Measurements from ENCODE around the gene ADCYAP1R1.

Gene ADCYAP1R1

DNA sequence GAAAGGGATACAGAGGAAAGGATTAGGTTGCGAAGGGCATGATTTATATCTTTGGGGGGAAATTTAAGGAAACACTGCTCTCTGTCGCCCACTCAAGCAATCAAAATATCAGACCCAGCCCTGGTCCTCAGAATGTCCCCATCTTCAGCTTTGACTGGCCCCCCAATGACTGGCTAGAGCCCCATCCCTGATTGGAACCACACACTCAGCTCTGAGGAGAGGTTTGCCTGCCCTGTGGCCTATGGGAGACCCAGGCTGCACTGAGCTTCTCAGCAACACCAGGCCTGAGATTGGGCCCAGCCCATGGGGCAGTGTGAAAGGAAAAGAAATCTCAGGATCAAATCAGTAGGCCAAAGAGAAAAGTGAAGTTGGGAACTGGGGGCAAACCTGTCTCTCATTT is 69.5 kb downstream of the ADCYAP1R1 start:
- POLR2A ChIA-PET: interaction anchor here (1.0 kb wide), 1 partner anchor 136 kb away, joined by 3 read pairs; no protein-coding TSS in a partner anchor

DNA sequence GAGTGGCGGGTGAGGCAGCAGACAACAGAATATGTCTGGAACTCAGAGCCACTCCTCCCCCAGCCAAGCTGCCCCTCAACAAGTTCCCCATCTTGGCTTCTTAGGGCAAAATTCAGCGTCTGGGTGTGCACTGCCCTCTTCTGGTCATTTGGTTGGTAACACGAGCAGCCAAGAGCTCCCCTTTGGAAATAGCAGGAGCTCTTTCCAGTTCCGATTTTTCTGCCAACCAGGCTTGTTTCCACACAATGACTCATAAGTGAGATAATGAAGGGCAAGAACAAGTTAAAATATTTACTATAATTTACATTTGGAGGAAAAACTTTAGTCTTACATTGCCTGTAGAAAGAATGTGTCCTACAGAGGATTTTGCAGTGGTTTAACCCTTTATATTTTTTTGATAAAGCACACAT is 70.5 kb downstream of the ADCYAP1R1 start:
- peak; percentile 70 for DNase-seq (ENCODE audit: extremely low spot score)
- ChIA-PET POLR2A (interaction anchor here (1.1 kb wide), 1 partner anchor 139 kb away, joined by 7 read pairs; no protein-coding TSS in a partner anchor), CTCF (interaction anchor here (0.6 to 3.4 kb wide), 30 partner anchors 8 to 359 kb away, joined by 3 to 137 read pairs (median 4); no protein-coding TSS in a partner anchor)
- TF ChIP-seq ZNF384 (IDR thresholded peaks at IDR 0.05): no peak
- no peak for TF ChIP-seq FOXK2 (IDR thresholded peaks at IDR 0.05)
- TF ChIP-seq FOXM1 (IDR thresholded peaks at IDR 0.05; ENCODE audit: borderline replicate concordance): no peak
- no peak for TF ChIP-seq ARNT (IDR thresholded peaks at IDR 0.05)
- no peak for TF ChIP-seq BHLHE40 (IDR thresholded peaks at IDR 0.05; ENCODE audit: borderline replicate concordance)
- TF ChIP-seq HDGF (IDR thresholded peaks at IDR 0.05; ENCODE audit: borderline replicate concordance): no peak
- TF ChIP-seq SP1 (IDR thresholded peaks at IDR 0.05): no peak
- TF ChIP-seq ELF4 (IDR thresholded peaks at IDR 0.05): no peak
- no peak for TF ChIP-seq NFRKB (IDR thresholded peaks at IDR 0.05)
- TF ChIP-seq TARDBP (IDR thresholded peaks at IDR 0.05): no peak
- TF ChIP-seq FOXA1 (IDR thresholded peaks at IDR 0.05): no peak
- no peak for TF ChIP-seq SUZ12 (IDR thresholded peaks at IDR 0.05)
- no peak for TF ChIP-seq LEF1 (IDR thresholded peaks at IDR 0.05; ENCODE audit: borderline replicate concordance)
- no peak for TF ChIP-seq CTBP1 (IDR thresholded peaks at IDR 0.05; ENCODE audit: borderline replicate concordance)
- TF ChIP-seq, protein P1, sequence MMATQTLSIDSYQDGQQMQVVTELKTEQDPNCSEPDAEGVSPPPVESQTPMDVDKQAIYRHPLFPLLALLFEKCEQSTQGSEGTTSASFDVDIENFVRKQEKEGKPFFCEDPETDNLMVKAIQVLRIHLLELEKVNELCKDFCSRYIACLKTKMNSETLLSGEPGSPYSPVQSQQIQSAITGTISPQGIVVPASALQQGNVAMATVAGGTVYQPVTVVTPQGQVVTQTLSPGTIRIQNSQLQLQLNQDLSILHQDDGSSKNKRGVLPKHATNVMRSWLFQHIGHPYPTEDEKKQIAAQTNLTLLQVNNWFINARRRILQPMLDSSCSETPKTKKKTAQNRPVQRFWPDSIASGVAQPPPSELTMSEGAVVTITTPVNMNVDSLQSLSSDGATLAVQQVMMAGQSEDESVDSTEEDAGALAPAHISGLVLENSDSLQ (IDR thresholded peaks at IDR 0.05): no peak
- TF ChIP-seq L3MBTL2 (conservative IDR thresholded peaks at IDR 0.05): no peak

More for the DNA sequence above, 69.5 kb downstream of the ADCYAP1R1 start:
- DNase-seq (ENCODE audit: extremely low spot score): no peak
- TF ChIP-seq NFRKB (IDR thresholded peaks at IDR 0.05) (no peak), SUZ12 (IDR thresholded peaks at IDR 0.05) (no peak), LEF1 (IDR thresholded peaks at IDR 0.05; ENCODE audit: borderline replicate concordance) (no peak), TARDBP (IDR thresholded peaks at IDR 0.05) (no peak), FOXK2 (IDR thresholded peaks at IDR 0.05) (no peak), L3MBTL2 (conservative IDR thresholded peaks at IDR 0.05) (no peak), FOXA1 (IDR thresholded peaks at IDR 0.05) (no peak), ARNT (IDR thresholded peaks at IDR 0.05) (no peak), HDGF (IDR thresholded peaks at IDR 0.05; ENCODE audit: borderline replicate concordance) (no peak), FOXM1 (IDR thresholded peaks at IDR 0.05; ENCODE audit: borderline replicate concordance) (no peak), SP1 (IDR thresholded peaks at IDR 0.05) (no peak), BHLHE40 (IDR thresholded peaks at IDR 0.05; ENCODE audit: borderline replicate concordance) (no peak), ELF4 (IDR thresholded peaks at IDR 0.05) (no peak), CTBP1 (IDR thresholded peaks at IDR 0.05; ENCODE audit: borderline replicate concordance) (no peak), ZNF384 (IDR thresholded peaks at IDR 0.05) (no peak)
- TF ChIP-seq, protein P1 (IDR thresholded peaks at IDR 0.05): no peak
- CTCF ChIA-PET: interaction anchor here (0.7 to 3.4 kb wide), 12 partner anchors 12 to 522 kb away, joined by 3 to 137 read pairs (median 7); no protein-coding TSS in a partner anchor

DNA sequence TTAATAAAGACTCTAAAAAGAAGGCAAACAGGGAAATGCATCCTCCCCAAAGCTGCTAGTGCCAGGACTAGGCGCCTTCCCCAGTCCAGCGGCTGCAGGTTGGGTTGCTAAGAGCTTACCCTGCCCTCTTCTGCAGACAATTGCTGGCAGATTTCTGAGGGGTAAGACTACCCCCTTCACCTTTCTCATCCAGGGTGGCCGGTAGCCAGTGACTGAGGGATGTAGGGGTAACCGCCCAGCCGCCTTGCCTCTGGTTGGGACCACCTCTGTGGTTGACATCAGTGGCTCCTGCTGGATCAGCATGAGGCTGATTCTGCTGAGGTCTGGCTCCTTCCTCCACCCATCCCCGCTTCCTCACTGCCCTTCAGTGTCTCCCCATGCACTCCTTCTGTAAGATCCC is 71.2 kb downstream of the ADCYAP1R1 start:
- POLR2A ChIA-PET: interaction anchor here (1.1 kb wide), 1 partner anchor 140 kb away, joined by 7 read pairs; no protein-coding TSS in a partner anchor
- no peak for TF ChIP-seq BHLHE40 (IDR thresholded peaks at IDR 0.05; ENCODE audit: borderline replicate concordance)
- TF ChIP-seq ELF4 (IDR thresholded peaks at IDR 0.05): no peak
- no peak for TF ChIP-seq SP1 (IDR thresholded peaks at IDR 0.05)
- no peak for TF ChIP-seq HDGF (IDR thresholded peaks at IDR 0.05; ENCODE audit: borderline replicate concordance)
- no peak for TF ChIP-seq CTBP1 (IDR thresholded peaks at IDR 0.05; ENCODE audit: borderline replicate concordance)
- TF ChIP-seq ARNT (IDR thresholded peaks at IDR 0.05): no peak
- no peak for TF ChIP-seq LEF1 (IDR thresholded peaks at IDR 0.05; ENCODE audit: borderline replicate concordance)
- no peak for TF ChIP-seq TARDBP (IDR thresholded peaks at IDR 0.05)
- CTCF ChIA-PET: interaction anchor here (0.6 to 3.4 kb wide), 23 partner anchors 10 to 324 kb away, joined by 3 to 137 read pairs (median 4); no protein-coding TSS in a partner anchor

DNA sequence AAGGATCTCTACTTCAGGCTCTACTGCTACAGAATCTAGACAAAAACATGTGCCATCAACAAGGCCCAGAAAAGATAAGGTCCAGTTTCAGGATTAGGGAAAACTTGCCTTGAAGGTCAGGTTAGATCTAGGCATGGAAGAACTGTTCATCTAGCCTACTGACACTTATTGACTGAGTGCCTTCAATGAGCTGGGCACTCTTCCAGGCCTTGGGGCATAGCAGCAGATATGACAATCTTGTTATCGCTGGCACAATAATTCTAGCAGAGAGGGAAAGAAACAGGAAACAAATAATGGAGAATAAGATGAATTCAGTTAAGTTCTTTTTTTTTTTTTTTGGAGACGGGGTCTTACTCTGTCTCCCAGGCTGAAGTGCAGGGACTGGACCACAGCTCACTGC is 71.6 kb downstream of the ADCYAP1R1 start:
- ChIA-PET POLR2A (no interaction called here), CTCF (interaction anchor here (1.3 to 1.8 kb wide), 3 partner anchors 11 to 153 kb away, joined by 3 to 10 read pairs (median 5); no protein-coding TSS in a partner anchor)
- TF ChIP-seq ELF4 (IDR thresholded peaks at IDR 0.05): no peak
- no peak for TF ChIP-seq NFRKB (IDR thresholded peaks at IDR 0.05)
- no peak for TF ChIP-seq LEF1 (IDR thresholded peaks at IDR 0.05; ENCODE audit: borderline replicate concordance)
- no peak for TF ChIP-seq SP1 (IDR thresholded peaks at IDR 0.05)
- TF ChIP-seq TARDBP (IDR thresholded peaks at IDR 0.05): no peak
- no peak for DNase-seq (ENCODE audit: extremely low spot score)

More for the DNA sequence above, 71.2 kb downstream of the ADCYAP1R1 start:
- DNase-seq (ENCODE audit: extremely low spot score): no peak

DNA sequence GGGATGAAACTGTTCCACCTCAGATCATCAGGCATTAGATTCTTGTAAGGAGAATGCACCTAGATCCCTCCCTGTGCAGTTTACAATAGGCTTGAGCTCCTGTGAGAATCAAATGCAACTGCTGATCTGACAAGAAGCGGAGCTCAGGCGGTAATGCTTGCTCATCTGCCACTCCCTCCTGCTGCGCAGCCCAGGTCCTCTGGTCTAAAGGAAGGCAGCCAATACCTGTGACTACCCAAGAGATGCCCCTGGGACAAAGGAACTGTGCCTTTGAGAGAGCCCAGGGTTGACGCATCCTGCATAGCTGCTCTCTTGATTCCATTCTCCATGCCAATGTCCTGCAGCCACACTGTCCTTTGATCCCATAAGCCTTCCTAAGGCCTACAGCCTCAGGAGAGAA is 73.1 kb downstream of the ADCYAP1R1 start:
- DNase-seq (ENCODE audit: extremely low spot score): no peak
- POLR2A ChIA-PET: no interaction called here
- TF ChIP-seq TARDBP (IDR thresholded peaks at IDR 0.05): no peak
- TF ChIP-seq FOXK2 (IDR thresholded peaks at IDR 0.05): no peak
- no peak for TF ChIP-seq FOXA1 (IDR thresholded peaks at IDR 0.05)
- TF ChIP-seq LEF1 (IDR thresholded peaks at IDR 0.05; ENCODE audit: borderline replicate concordance): no peak
- TF ChIP-seq ELF4 (IDR thresholded peaks at IDR 0.05): no peak
- no peak for TF ChIP-seq L3MBTL2 (conservative IDR thresholded peaks at IDR 0.05)
- CTCF ChIA-PET: interaction anchor here (0.6 to 3.1 kb wide), 7 partner anchors 9 to 187 kb away, joined by 3 to 19 read pairs (median 3); no protein-coding TSS in a partner anchor

DNA sequence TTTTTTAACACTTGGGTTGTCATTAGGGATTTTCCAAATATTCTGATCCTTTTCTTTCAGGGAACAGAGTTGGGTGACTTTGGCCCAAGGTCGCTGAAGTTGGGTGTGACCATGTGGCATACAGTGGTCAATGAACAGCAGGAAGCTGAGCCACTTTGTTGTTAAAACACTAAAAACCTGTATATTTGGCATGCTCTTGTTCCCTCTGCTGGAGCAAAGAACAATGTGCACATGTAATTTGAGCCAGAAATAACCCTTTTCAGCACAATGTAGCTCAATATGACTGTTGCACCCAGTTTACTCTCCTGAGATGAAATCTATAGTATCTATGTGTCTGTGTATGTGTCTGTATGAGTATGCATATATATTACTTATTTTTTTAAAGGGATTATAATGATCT is 74.9 kb downstream of the ADCYAP1R1 start:
- CTCF ChIA-PET: interaction anchor here (3.1 kb wide), 1 partner anchor 143 kb away, joined by 19 read pairs; no protein-coding TSS in a partner anchor
- POLR2A ChIA-PET: no interaction called here
- DNase-seq (ENCODE audit: extremely low spot score): peak; percentile 21
- TF ChIP-seq L3MBTL2 (conservative IDR thresholded peaks at IDR 0.05) (0 out of 2 replicates have a peak, but pooled peaks have one; percentile 11), NFRKB (IDR thresholded peaks at IDR 0.05) (no peak)

DNA sequence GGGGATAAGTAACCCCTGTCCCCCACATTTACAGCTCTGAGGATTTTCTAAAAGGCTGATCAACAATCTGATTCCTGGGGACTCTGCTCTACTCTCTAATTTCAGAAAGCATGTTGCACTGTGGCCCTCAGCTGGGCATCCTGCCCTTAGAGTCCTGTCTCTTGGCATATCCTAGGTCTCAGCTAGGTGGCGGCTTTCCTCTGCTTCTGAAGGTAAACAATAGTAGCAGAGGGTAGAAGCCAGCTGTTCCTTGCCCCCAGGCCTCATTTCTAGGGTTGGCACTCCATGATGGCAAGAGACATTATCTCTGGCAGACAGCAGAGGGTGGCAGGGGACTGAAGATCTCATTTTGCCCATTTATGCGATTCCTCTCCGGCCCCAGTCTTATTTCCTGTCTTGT is 77.0 kb downstream of the ADCYAP1R1 start:
- no peak for TF ChIP-seq HDGF (IDR thresholded peaks at IDR 0.05; ENCODE audit: borderline replicate concordance)
- ChIA-PET CTCF (interaction anchor here (0.6 to 1.3 kb wide), 2 partner anchors 69 to 145 kb away, joined by 4 to 5 read pairs; no protein-coding TSS in a partner anchor), POLR2A (no interaction called here)
- no peak for DNase-seq (ENCODE audit: extremely low spot score)
